H7 (cell line): ENCODE data around the gene TBL3. TPM values are rescaled to one million over a fixed set of nuclear protein-coding genes. Genes with fewer than 3 reads are reported as not detected.
"Not testable (repeated sequence)": the region's sequence is repeated elsewhere in the genome, so short reads cannot be mapped to it uniquely, and the experiment has no call there.

Experiments
- DNase-seq: peaks from one replicate; pipeline ENCODE4 v3.0.0; 2012
- H3K27me3 ChIP-seq: 2 replicates; pipeline ENCODE4 v1.6.0; 2011; ENCODE audit warnings: mild to moderate bottlenecking, low read length; ENCODE audit not compliant: control insufficient read depth, insufficient read depth
- H3K36me3 ChIP-seq: replicated peaks from 2 replicates; pipeline ENCODE4 v1.5.1; 2011; ENCODE audit warnings: low read length; ENCODE audit not compliant: control insufficient read depth, insufficient read depth
- H3K4me3 ChIP-seq: 2 replicates; pipeline ENCODE4 v1.5.1; 2011; ENCODE audit warnings: low read depth, mild to moderate bottlenecking, control low read depth, low read length, moderate library complexity; ENCODE audit not compliant: insufficient read depth
- total RNA-seq: library from RNA; depleted of rRNA; stranded (reverse); fragments of >200 nt; shearing (Covaris generic); gene quantifications from 2 replicates; pipeline ENCODE4 v1.2.3, GENCODE V29; 2014

The TBL3 gene
- total RNA-seq, 1 experiment from 2014 or later = 104 TPM

DNA sequence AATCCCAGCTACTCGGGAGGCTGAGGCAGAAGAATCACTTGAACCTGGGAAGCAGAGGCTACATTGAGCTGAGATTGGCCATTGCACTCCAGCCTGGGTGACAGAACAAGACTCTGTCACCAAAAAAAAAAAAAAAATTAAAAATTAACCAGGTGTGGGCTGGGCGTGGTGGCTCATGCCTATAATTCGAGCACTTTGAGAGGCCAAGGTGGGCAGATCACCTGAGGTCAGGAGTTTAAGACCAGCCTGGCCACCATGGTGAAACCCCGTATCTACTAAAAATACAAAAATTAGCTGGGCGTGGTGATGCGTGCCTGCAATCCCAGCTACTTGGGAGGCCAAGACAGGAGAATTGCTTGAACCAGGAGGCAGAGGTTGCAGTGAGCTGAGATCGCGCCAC, 32.0 kb upstream of the TBL3 start:
- DNase-seq, H3K27me3 ChIP-seq, H3K4me3 ChIP-seq, H3K36me3 ChIP-seq: not testable (repeated sequence)

DNA sequence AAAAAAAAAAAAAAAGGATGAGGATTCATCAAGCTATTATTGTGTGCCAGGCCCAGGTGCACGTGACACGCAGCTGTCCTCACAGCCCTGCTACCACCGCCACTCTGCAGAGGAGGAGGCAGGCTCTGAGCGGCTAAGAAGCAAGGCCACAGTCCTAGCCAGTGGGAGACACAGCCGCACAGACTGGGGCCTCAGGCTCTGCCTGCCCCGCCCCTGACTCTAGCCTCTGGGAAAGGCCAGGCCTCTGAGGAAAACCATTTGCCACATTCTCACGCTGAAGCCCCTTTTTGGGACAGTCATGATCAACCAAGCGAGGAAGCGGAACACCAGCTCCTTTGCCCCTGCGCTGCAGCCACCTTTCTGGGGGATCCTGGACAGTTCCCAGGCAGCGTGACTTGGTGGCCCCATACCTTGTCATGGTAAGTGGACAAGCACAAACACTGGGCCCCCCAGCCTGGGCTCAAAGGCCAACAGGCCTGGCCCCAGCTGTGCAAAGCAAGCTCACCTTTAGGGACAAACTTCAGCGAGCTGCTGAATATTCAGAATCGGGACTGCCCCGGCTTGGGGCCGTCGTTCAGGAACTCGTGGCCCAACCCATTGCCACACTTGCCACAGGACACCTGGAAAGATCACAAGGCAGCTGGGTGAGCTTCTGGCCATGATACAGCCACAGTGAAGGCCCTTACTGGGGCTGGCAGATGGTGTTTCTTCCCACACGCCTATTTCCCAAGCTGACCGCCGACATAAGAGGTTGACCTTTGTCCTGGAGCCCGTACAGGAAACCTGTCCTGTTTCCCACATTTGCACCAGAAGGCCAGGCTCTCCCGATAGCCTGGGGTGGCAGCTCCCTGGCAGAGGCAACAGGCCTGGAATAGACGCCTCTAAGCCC, 31.3 kb upstream of the TBL3 start:
- Histone ChIP-seq H3K36me3 (peaks cover 8% of the 10 kb centered on the region), H3K4me3 (no peak overlapping the region), H3K27me3 (peaks cover 3% of the 10 kb centered on the region; the same call in 1 of the 2 replicates)
- DNase-seq = no peak

- Histone ChIP-seq H3K36me3 (peaks cover 8% of the 10 kb centered on the region), H3K4me3 (no peak overlapping the region), H3K27me3 (peaks cover 3% of the 10 kb centered on the region; the same call in 1 of the 2 replicates)
- DNase-seq = peak; percentile 79
Observed at GRCh38 chr16:1941162-1942046, 30.4 kb upstream of the TBL3 start.

- peaks cover 3% of the 10 kb centered on the region; the same call in 1 of the 2 replicates for H3K27me3 ChIP-seq
- peak overlapping the region; percentile 76 for H3K4me3 ChIP-seq
- peaks cover 8% of the 10 kb centered on the region for H3K36me3 ChIP-seq
- peak; percentile 73 for DNase-seq
Observed at GRCh38 chr16:1942047-1942809, 29.6 kb upstream of the TBL3 start.

DNA sequence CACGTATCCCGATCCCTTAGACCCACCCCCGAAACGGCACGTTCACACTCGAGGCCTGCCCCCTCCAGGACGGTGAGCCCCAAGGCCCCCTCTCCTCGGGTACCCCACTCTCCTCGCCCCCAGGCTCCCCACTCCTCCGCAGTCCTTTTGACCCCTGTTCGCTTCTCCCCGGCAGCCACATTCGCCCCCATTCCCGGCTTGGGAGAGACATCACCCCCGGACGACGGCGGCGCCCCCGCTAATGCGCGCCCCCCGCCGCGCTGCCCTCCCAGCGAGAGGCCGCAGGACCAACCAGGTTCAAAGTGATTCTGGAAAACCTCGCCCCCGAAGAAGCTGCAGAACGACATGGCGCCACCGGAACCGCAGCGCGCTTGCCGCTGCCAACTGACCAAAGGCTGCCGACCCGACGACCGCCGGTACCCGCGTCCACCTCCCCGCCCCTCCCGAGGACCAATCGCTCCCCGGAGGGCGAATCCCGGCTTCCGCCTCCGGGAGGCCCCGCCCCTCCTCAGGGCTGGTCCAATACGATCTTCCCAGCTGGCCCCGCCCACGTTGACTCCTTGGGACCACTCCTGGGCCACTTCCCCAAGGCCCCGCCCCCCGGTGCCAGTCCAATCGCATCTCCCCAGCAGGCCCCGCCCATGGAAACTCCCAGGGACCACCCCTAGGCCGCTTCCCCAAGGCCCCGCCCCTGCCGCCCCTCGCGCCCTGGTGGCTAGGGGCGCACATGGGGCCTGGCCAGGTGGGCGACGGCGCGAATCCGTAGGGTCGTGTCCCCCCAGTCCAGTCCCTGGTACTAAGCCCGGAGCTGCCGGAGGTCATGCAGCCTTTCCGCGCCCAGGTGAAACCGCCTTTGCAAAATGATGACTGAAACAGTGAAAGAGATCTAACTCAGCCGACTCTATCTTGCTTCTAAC, 28.8 kb upstream of the TBL3 start, which contains the start of gene MSRB1:
TSS of gene MSRB1 (minus strand) at position 390 of the 917 bp plus-strand sequence. CDS start at position 347, 43 bp downstream.
- peaks cover 3% of the 10 kb centered on the region; the same call in 1 of the 2 replicates for H3K27me3 ChIP-seq
- H3K4me3 ChIP-seq = peak within 1 kb of the TSS; percentile 76
- H3K36me3 ChIP-seq = peaks cover 8% of the 10 kb centered on the region
- DNase-seq = peak; percentile 100

DNA sequence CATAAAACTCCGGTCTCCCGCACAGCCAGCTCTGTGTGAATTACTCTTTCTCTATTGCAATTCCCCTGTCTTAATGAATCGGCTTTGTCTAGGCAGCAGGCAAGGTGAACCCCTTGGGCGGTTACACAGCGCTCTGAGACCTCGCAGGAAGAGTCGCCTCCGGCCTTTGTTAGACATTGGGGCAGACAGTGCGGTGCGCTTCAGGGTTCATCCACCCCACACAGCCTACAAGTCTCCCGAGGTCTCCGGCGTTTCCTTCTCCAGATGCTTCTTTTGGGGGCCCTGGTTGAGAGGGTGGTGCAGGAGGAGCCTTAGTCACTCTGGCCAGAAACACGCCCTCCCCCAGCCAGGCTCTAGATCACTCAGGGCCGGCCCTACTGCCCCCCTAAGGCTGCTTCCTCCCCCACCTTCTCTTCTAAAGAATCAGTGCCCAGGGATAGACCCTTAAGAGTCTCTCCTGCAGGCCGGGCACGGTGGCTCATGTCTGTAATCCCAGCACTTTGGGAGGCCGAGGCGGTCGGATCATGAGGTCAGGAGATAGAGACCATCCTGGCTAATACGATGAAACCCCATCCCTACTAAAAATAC, 27.1 kb upstream of the TBL3 start:
- no peak for DNase-seq
- no peak overlapping the region for H3K4me3 ChIP-seq
- H3K27me3 ChIP-seq = peaks cover 3% of the 10 kb centered on the region; the same call in 1 of the 2 replicates
- peaks cover 4% of the 10 kb centered on the region for H3K36me3 ChIP-seq

GRCh38 chr16:1945559-1946391, 26.1 kb upstream of the TBL3 start:
- H3K27me3 ChIP-seq = peaks cover 3% of the 10 kb centered on the region; the same call in 1 of the 2 replicates
- no peak for DNase-seq
- H3K36me3 ChIP-seq = 0 out of 2 replicates have a peak, but pooled peaks cover under 1% of the 10 kb centered on the region
- no peak overlapping the region for H3K4me3 ChIP-seq

DNA sequence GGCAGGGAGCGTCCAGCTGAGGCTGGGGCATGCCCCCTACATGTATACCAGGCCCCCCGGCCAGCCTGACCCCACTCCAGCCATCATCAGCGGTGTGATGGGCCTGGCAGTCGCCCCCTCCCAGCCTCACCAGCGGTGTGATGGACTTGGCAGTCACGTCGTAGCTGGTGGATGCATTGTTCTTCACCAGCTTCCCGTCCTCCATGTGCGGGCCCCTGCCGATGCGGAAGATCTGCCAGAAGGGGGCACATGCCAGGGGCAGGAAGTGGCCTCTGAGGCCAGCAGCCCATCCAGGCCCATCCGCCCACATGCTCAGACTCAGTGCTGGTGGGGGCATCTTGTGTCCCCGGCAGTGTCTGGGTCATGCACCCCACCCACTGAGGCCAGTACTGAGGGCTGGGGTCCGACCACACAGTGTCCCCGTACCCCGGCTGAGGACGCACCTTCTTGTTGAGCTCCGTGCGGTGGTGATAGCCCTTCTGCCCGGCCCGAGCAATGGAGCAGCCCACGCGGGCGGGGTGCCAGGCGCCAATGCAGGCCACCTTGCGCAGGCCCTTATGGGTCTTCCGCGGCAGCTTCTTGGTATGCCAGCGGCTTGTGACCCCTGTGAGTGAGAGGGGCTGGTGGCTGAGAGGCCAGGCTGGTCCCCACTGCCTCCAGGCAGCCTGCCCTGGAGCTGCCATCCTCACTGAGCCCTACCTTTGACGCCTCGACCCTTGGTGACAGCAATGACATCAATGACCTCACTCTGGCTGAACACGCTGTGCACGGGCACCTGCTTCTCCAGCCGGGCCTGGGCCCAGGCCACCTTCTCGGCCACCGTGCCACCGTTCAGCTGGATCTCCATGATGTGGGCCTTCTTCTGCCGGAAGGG, 25.1 kb upstream of the TBL3 start:
- H3K36me3 ChIP-seq = no peaks in the 10 kb centered on the region
- no peak overlapping the region for H3K4me3 ChIP-seq
- peak; percentile 72 for DNase-seq
- H3K27me3 ChIP-seq = peaks cover 3% of the 10 kb centered on the region; the same call in 1 of the 2 replicates

DNA sequence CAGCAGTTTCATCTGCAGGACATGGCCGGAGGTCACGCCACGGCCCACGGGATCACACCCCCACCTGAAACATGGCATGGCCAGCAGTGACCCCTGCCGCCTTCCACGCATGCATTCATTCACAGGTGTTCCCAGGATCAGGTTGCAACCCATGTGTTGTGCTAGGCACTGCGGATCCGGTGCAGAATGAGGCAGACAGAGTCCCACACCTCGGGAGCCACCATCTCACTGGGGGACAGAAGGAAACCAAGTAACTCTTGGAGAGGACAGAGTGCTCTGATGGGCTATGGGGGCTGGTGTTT, 24.5 kb upstream of the TBL3 start:
- Histone ChIP-seq H3K27me3 (peaks cover 1% of the 10 kb centered on the region; the same call in 1 of the 2 replicates), H3K4me3 (no peak overlapping the region), H3K36me3 (no peaks in the 10 kb centered on the region)
- no peak for DNase-seq

DNA sequence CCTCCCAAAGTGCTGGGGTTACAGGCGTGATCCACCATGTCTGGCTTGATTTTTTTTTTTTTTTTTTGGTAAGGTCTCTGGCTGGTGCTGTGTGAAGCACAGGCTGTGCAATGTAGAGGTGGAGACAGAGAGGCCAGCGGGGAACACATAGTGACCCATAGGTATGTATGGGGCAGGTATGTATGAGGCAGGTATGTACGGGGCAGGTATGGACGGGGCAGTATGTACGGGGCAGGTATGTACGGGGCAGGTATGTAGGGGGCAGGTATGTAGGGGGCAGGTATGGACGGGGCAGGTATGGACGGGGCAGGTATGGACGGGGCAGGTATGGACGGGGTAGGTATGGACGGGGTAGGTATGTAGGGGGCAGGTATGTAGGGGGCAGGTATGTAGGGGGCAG, 22.3 kb upstream of the TBL3 start:
- DNase-seq = no peak
- H3K27me3 ChIP-seq = no peaks in the 10 kb centered on the region; the same call in 1 of the 2 replicates
- H3K4me3 ChIP-seq = no peak overlapping the region
- no peaks in the 10 kb centered on the region for H3K36me3 ChIP-seq

DNA sequence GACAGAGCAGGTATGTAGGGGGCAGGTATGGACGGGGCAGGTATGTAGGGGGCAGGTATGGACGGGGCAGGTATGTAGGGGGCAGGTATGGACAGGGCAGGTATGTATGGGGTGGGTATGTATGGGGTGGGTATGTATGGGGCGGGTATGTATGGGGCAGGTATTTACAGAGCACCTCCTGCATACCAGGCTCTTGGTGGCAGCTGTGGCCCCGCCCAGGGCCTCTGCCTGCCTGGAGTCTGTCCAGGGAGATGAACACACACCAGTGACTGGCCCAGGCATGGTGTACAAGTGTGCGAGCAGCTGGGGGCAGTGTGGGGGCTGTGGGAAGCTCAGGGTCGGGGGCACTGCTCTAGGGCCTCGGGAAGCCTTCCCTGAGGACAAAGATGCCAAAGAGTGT, 21.8 kb upstream of the TBL3 start:
- no peak for DNase-seq
- no peaks in the 10 kb centered on the region; the same call in 1 of the 2 replicates for H3K27me3 ChIP-seq

DNA sequence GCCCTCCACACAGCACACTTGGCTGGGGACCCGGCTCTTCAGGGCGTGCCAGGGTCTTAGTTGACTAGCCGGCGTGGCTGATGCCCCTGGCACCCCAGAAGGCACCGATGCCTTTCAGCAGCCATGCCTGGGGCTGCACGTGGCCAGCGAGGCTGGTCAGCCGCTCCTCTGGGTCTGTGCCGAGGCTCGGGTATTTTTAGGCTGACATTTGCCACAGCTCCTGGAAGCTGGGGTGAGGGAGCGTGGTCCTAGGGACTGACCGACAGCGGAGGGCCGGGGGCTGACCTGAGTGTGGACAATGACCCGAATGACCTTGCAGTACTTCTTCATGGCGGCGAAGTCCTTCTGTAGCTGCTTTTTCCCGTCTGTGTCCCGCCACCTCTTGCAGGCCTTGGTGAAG, 21.3 kb upstream of the TBL3 start:
- Histone ChIP-seq H3K27me3 (no peaks in the 10 kb centered on the region; the same call in 1 of the 2 replicates), H3K36me3 (no peaks in the 10 kb centered on the region), H3K4me3 (no peak overlapping the region)
- no peak for DNase-seq

More for the DNA sequence above, 21.8 kb upstream of the TBL3 start:
- Histone ChIP-seq H3K4me3 (no peak overlapping the region), H3K36me3 (no peaks in the 10 kb centered on the region)
